HAP-1 (cell line): ENCODE data around the gene RGS12.

ENCODE experiments used
- DNase-seq, 2 experiments: peaks; one replicate each; pipeline ENCODE4 v3.0.0-alpha.2; 2016 to 2020; ENCODE audit warnings: low spot score in 2 of 2
- H3K27me3 ChIP-seq: fragments of 250-450 bp; sonication (Bioruptor Pico); 2 replicates; pipeline ENCODE4 v1.5.1; 2020; ENCODE audit warnings: low read depth, mild to moderate bottlenecking, moderate library complexity
- H3K36me3 ChIP-seq: fragments of 250-450 bp; sonication (Bioruptor Pico); replicated peaks from 2 replicates; pipeline ENCODE4 v1.5.1; 2020; ENCODE audit warnings: mild to moderate bottlenecking
- H3K4me1 ChIP-seq: fragments of 250-450 bp; sonication (Bioruptor Pico); 2 replicates; pipeline ENCODE4 v1.5.1; 2020; ENCODE audit warnings: mild to moderate bottlenecking
- H3K4me3 ChIP-seq: fragments of 250-450 bp; sonication (Bioruptor Pico); 2 replicates; pipeline ENCODE4 v1.5.1; 2020; ENCODE audit warnings: mild to moderate bottlenecking, moderate library complexity
- H3K9me3 ChIP-seq: fragments of 250-450 bp; sonication (Bioruptor Pico); 2 replicates; pipeline ENCODE4 v1.5.1; 2020; ENCODE audit warnings: mild to moderate bottlenecking, moderate library complexity
- in situ Hi-C: fragments of 300-500 bp; cut with MboI; formaldehyde crosslinking; loops from 3 replicates; pipeline ENCODE4 v1.14.3; 2020; ENCODE audit warnings: low sequenced_read_pairs, inconsistent platforms, mixed read lengths

Gene RGS12

GRCh38 chr4:3323071-3323481 is 30.3 kb downstream of the RGS12 start:
- Histone ChIP-seq H3K9me3 (no peaks in the 10 kb centered on the region; the same call in 1 of the 2 replicates), H3K4me1 (peaks cover 4% of the 10 kb centered on the region), H3K36me3 (no peaks in the 10 kb centered on the region), H3K4me3 (no peak overlapping the region), H3K27me3 (no peaks in the 10 kb centered on the region)
- in situ Hi-C loops: no loop called here
- DNase-seq: no peak

GRCh38 chr4:3324093-3324815 is 31.4 kb downstream of the RGS12 start:
- Histone ChIP-seq H3K4me1 (peaks cover 4% of the 10 kb centered on the region), H3K36me3 (no peaks in the 10 kb centered on the region), H3K9me3 (no peaks in the 10 kb centered on the region; the same call in 1 of the 2 replicates), H3K4me3 (no peak overlapping the region), H3K27me3 (no peaks in the 10 kb centered on the region)
- DNase-seq: no peak
- in situ Hi-C loops: no loop called here

GRCh38 chr4:3328814-3329663 is 36.2 kb downstream of the RGS12 start:
- no peaks in the 10 kb centered on the region; the same call in 1 of the 2 replicates for H3K9me3 ChIP-seq
- H3K36me3 ChIP-seq: no peaks in the 10 kb centered on the region
- in situ Hi-C loops: no loop called here
- DNase-seq: no peak
- no peak overlapping the region for H3K4me3 ChIP-seq
- H3K27me3 ChIP-seq: no peaks in the 10 kb centered on the region
- no peaks in the 10 kb centered on the region for H3K4me1 ChIP-seq

GRCh38 chr4:3329887-3330286 is 37.1 kb downstream of the RGS12 start:
- no peak for DNase-seq
- Histone ChIP-seq H3K9me3 (no peaks in the 10 kb centered on the region; the same call in 1 of the 2 replicates), H3K4me3 (no peak overlapping the region), H3K36me3 (no peaks in the 10 kb centered on the region), H3K4me1 (no peaks in the 10 kb centered on the region), H3K27me3 (no peaks in the 10 kb centered on the region)
- in situ Hi-C loops: no loop called here

DNA sequence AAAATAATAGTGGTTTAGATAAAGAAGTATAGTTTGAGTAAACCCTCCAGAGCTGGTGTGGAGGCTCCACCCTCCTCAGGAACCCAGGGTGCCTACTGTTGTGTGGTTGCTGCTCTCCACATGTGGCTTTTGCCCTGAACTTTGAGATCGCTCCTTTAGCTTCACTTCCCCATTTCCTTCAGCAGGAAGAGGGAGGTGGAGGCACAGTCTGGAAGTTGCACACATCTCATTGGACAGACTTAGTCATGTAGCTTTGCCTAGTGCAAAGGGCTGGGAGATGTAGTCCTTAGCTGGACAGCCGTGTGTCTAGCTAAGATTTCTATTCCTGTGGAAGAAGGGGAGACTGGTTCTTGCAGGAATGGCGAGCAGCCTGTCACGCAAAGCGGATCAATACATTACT is 37.9 kb downstream of the RGS12 start:
- DNase-seq: no peak
- in situ Hi-C loops: no loop called here
- no peaks in the 10 kb centered on the region; the same call in 1 of the 2 replicates for H3K9me3 ChIP-seq
- no peaks in the 10 kb centered on the region for H3K27me3 ChIP-seq
- no peak overlapping the region for H3K4me3 ChIP-seq
- H3K36me3 ChIP-seq: no peaks in the 10 kb centered on the region
- H3K4me1 ChIP-seq: no peaks in the 10 kb centered on the region

DNA sequence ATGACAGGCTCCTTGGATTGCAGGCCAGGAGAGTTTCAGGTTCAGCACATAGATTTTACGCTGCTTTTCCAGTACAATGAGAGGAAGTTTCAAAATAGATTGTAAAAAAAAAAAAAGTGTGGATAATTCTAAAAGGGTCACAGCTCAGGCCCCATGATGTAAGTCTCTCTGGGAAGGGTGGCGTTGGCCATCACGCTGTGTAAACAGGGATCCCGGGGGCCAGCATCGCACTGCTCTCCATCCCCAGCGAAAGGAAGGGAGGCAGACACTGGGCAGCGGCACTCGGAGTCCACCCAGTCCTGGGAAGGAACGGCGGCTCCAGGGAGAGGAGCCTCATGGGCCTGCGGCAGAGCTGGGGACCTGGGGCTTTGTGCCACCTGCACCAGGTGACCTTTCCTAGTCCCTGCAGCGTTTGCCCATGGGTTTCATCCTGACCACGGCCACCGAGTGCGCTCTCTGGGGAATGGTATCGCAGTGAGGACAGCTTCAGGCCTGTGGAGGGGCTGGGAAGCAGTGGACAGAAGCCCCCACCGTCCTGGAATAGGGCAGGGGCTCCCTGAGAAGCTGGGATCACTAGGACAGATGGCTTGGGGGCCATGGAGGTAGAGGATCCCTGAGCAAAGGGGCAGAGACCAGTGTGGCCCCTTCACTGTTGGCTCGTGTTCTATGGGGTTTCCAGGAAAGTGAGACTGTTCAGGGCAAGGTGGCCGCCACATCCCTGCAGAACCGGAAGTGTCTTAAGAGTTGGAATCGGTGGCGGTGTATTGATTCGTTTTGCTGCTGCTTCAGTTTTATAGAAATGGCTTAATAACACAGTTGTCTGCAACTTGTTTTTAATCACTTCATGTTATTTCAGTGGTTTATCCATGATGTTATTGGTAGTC is 38.9 kb downstream of the RGS12 start:
- H3K4me3 ChIP-seq: no peak overlapping the region
- DNase-seq: no peak
- H3K27me3 ChIP-seq: no peaks in the 10 kb centered on the region
- no peaks in the 10 kb centered on the region for H3K36me3 ChIP-seq
- in situ Hi-C loops: no loop called here
- no peaks in the 10 kb centered on the region for H3K9me3 ChIP-seq
- no peaks in the 10 kb centered on the region for H3K4me1 ChIP-seq

DNA sequence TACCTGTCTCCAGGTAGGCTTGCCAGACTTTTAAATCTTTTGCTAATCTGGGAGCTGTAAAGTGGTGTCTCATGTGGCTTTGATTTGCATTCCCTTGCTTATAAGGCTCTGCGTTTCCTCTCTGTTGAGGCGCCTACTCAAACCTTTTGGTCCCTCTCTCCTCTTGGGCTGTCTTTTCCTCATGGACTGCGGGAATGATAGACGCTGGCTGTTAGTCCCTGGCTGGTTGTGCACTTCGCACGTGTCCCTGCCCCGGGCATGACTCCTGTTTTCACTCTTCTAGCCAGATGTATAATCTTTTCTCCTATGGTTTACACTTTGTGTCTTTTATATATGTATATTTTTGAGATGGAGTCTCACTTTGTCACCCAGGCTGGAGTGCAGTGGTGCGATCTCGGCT is 39.7 kb downstream of the RGS12 start:
- Histone ChIP-seq H3K9me3 (no peaks in the 10 kb centered on the region), H3K4me3 (no peak overlapping the region), H3K4me1 (no peaks in the 10 kb centered on the region), H3K27me3 (no peaks in the 10 kb centered on the region), H3K36me3 (no peaks in the 10 kb centered on the region)
- in situ Hi-C loops: no loop called here
- DNase-seq: no peak

GRCh38 chr4:3334316-3334715 is 41.5 kb downstream of the RGS12 start:
- H3K9me3 ChIP-seq: no peaks in the 10 kb centered on the region
- no peaks in the 10 kb centered on the region for H3K36me3 ChIP-seq
- in situ Hi-C loops: no loop called here
- H3K4me3 ChIP-seq: no peak overlapping the region
- H3K4me1 ChIP-seq: no peaks in the 10 kb centered on the region
- DNase-seq: no peak
- H3K27me3 ChIP-seq: no peaks in the 10 kb centered on the region

DNA sequence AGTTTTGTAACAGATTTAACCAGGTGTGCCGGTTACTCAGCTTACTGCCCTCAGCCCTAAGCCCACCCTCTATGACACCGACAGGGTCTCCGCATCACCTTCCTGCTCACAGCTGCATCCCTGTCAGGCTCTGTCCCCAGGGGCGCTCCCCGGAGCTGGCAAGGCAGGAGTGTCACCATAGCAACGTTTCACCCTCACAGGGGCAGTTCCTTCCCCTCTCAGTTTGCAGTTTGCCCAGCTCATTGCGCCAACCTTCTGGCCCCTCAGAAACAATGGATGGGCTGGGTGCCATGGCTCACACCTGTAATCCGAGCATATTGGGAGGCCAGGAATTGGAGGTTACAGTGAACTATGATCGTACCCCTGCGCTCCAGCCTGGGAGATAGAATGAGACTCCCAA is 42.6 kb downstream of the RGS12 start:
- Histone ChIP-seq H3K36me3 (no peaks in the 10 kb centered on the region), H3K4me3 (no peak overlapping the region), H3K9me3 (no peaks in the 10 kb centered on the region), H3K27me3 (no peaks in the 10 kb centered on the region), H3K4me1 (no peaks in the 10 kb centered on the region)
- in situ Hi-C loops: no loop called here
- no peak for DNase-seq

GRCh38 chr4:3335982-3336381 is 43.2 kb downstream of the RGS12 start:
- Histone ChIP-seq H3K4me1 (no peaks in the 10 kb centered on the region), H3K9me3 (no peaks in the 10 kb centered on the region), H3K4me3 (no peak overlapping the region), H3K27me3 (no peaks in the 10 kb centered on the region), H3K36me3 (no peaks in the 10 kb centered on the region)
- no peak for DNase-seq
- in situ Hi-C loops: no loop called here

DNA sequence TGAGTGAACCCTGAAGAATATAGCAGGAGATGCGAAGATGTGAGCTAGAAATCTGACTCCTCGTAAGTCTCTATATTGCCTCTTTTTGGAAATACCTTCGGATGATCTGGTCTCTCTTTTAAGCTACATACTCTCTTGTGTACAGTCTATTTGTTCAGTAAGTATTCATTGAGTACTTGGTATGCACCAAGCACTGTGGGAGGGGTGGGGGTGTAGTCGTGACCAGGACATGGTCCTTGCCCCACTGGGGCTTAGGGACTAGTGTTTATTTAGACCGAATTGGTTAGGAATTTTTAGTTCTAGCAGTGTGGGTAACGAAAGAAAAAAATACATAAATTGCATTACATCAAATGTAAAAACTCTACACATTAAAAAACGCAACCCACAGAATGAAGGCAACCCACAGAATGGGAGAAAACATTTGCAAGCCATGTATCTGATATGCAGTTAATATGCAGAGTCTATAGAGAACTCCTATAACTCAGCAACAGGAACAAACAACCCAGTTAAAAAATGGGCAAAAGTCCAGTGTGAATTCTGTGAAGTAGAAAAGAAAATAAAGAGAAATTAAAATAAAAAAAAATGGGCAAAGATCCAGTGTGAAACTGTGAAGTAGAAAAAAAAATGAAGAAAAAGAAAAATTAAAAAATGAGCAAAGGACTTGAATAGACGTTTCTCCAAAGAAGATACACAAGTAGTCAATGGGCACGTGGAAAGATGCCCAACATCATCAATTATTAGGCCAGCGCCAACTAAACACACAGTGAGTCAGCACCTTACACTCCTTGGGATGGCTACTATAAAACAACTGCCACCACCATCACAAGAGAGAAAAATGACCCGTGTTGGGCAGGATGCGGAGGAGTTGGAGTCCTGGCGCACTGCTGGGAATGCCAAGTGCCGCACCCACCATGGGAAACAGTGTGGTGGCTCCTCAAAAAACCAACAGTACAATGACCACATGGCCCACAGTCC is 43.8 kb downstream of the RGS12 start:
- no peak for DNase-seq
- Histone ChIP-seq H3K4me3 (no peak overlapping the region), H3K9me3 (no peaks in the 10 kb centered on the region), H3K27me3 (no peaks in the 10 kb centered on the region), H3K4me1 (no peaks in the 10 kb centered on the region), H3K36me3 (no peaks in the 10 kb centered on the region)
- in situ Hi-C loops: no loop called here

DNA sequence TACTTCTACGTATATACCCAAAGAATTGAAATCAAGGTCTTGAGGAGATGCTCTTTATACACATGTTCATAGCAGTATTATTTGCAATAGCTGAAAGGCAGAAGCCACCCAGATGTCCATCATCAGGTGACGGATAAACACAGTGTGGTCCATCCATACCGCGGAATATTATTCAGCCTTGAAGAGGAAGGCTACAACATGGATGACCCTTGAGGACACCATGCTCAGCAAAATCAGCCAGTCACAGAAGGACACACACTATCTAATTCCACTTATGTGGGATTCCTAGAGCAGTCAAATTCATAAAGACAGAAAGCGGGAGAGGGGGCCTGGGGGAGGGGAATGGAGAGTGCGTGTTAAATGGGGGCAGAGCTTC is 44.5 kb downstream of the RGS12 start:
- H3K9me3 ChIP-seq: no peaks in the 10 kb centered on the region
- no peaks in the 10 kb centered on the region for H3K4me1 ChIP-seq
- no peak overlapping the region for H3K4me3 ChIP-seq
- DNase-seq: no peak
- in situ Hi-C loops: no loop called here
- no peaks in the 10 kb centered on the region for H3K36me3 ChIP-seq
- no peaks in the 10 kb centered on the region for H3K27me3 ChIP-seq

GRCh38 chr4:3337811-3338210 is 45.0 kb downstream of the RGS12 start:
- Histone ChIP-seq H3K9me3 (no peaks in the 10 kb centered on the region), H3K4me3 (no peak overlapping the region), H3K4me1 (no peaks in the 10 kb centered on the region), H3K36me3 (no peaks in the 10 kb centered on the region), H3K27me3 (no peaks in the 10 kb centered on the region)
- in situ Hi-C loops: no loop called here
- no peak for DNase-seq
